IMR-90 (cell line): Measurements from ENCODE around the gene FMN1. TPM values are rescaled to one million over a fixed set of nuclear protein-coding genes. Genes with fewer than 3 reads are reported as not detected.

Experiments
- ATAC-seq: fragments of 200-7000 bp; cut with Tn5 transposase; 2 replicates; pipeline ENCODE4 v1.9.1; 2020; ENCODE audit warnings: low read depth, mild to moderate bottlenecking, moderate library complexity
- BruUV-seq: library from RNA; stranded (reverse); fragments of 400-500 nt; replicated peaks from 2 replicates; lab custom pipeline; 2021; lab: Mats Ljungman, UMichigan
- CTCF ChIA-PET: fragments of 300-600 bp; formaldehyde crosslinking; extraction: SDS; loops from one replicate; lab custom pipeline; 2021; ENCODE audit warnings: antibody characterized with exemption; lab: Yijun Ruan, JAX
- POLR2A ChIA-PET: fragments of 300-600 bp; sonication (Branson Sonifier 250); formaldehyde crosslinking; loops from one replicate; lab custom pipeline; 2022; ENCODE audit warnings: antibody characterized with exemption; ENCODE audit not compliant: unreplicated experiment; lab: Charles Lee
- DNase-seq: peaks from one replicate; pipeline ENCODE4 v3.0.0; 2013
- H2AFZ ChIP-seq: replicated peaks from 2 replicates; pipeline ENCODE3; 2013; ENCODE audit warnings: low read length, mild to moderate bottlenecking; ENCODE audit not compliant: poor library complexity
- H2AK5ac ChIP-seq: 2 replicates; pipeline ENCODE4 v1.6.1; 2013; ENCODE audit warnings: low read depth, low read length, inconsistent platforms
- H2AK9ac ChIP-seq: replicated peaks from 2 replicates; pipeline ENCODE3; 2013; ENCODE audit warnings: mild to moderate bottlenecking, low read depth, low read length, moderate library complexity; ENCODE audit not compliant: poor library complexity
- H2BK120ac ChIP-seq: 2 replicates; pipeline ENCODE4 v1.6.1; 2013; ENCODE audit warnings: low read depth, low read length, inconsistent platforms
- H2BK15ac ChIP-seq: 3 replicates; pipeline ENCODE4 v1.6.1; 2013; ENCODE audit warnings: low read depth, low read length, inconsistent platforms
- H2BK20ac ChIP-seq: 2 replicates; pipeline ENCODE4 v1.6.1; 2013; ENCODE audit warnings: low read depth, mild to moderate bottlenecking, inconsistent platforms, low read length, moderate library complexity
- H2BK5ac ChIP-seq: 2 replicates; pipeline ENCODE4 v1.6.1; 2013; ENCODE audit warnings: mild to moderate bottlenecking, low read depth, low read length, inconsistent platforms; ENCODE audit not compliant: poor library complexity, severe bottlenecking
- H3K14ac ChIP-seq: replicated peaks from 2 replicates; pipeline ENCODE4 v1.6.1; 2013; ENCODE audit warnings: low read depth, low read length, inconsistent platforms
- H3K18ac ChIP-seq: 2 replicates; pipeline ENCODE4 v1.6.1; 2013; ENCODE audit warnings: low read depth, low read length, control low read depth
- H3K23ac ChIP-seq: 2 replicates; pipeline ENCODE4 v1.6.1; 2013; ENCODE audit warnings: low read depth, low read length, inconsistent platforms
- H3K27ac ChIP-seq: 2 replicates; pipeline ENCODE4 v1.5.1; 2013; ENCODE audit warnings: mild to moderate bottlenecking, control low read depth, low read length; ENCODE audit not compliant: insufficient read depth
- H3K27me3 ChIP-seq: 2 replicates; pipeline ENCODE4 v1.6.1; 2013; ENCODE audit warnings: low read length; ENCODE audit not compliant: control insufficient read depth, insufficient read depth
- H3K36me3 ChIP-seq: 2 replicates; pipeline ENCODE4 v1.6.1; 2013; ENCODE audit warnings: low read length, mixed read lengths; ENCODE audit not compliant: control insufficient read depth, insufficient read depth
- H3K4ac ChIP-seq: 2 replicates; pipeline ENCODE4 v1.6.1; 2013; ENCODE audit warnings: low read depth, low read length, inconsistent platforms
- H3K4me1 ChIP-seq: 2 replicates; pipeline ENCODE4 v1.6.1; 2013; ENCODE audit warnings: low read length, mixed read lengths; ENCODE audit not compliant: control insufficient read depth, insufficient read depth
- H3K4me2 ChIP-seq: 2 replicates; pipeline ENCODE4 v1.6.1; 2013; ENCODE audit warnings: low read depth, mild to moderate bottlenecking, control low read depth, low read length, moderate library complexity
- H3K4me3 ChIP-seq: 2 replicates; pipeline ENCODE4 v1.5.1; 2013; ENCODE audit warnings: low read depth, mild to moderate bottlenecking, control low read depth, low read length, moderate library complexity; ENCODE audit not compliant: insufficient read depth
- H3K56ac ChIP-seq: 2 replicates; pipeline ENCODE4 v1.6.1; 2013; ENCODE audit warnings: low read length, inconsistent platforms; ENCODE audit not compliant: insufficient read depth; ENCODE audit errors: extremely low read depth
- H3K79me1 ChIP-seq, 2 experiments: 2 replicates each; pipeline ENCODE4 v1.6.1; 2013; ENCODE audit warnings: low read length in 2 of 2, inconsistent platforms in 1 of 2, low read depth in 1 of 2
- H3K9ac ChIP-seq: 2 replicates; pipeline ENCODE4 v1.6.1; 2013; ENCODE audit warnings: low read depth, low read length, control low read depth
- H3K9me1 ChIP-seq: 2 replicates; pipeline ENCODE4 v1.6.1; 2013; ENCODE audit warnings: low read length, inconsistent platforms; ENCODE audit not compliant: insufficient read depth
- H3K9me3 ChIP-seq: 2 replicates; pipeline ENCODE4 v1.6.1; 2013; ENCODE audit warnings: low read length; ENCODE audit not compliant: control insufficient read depth, insufficient read depth
- H4K20me1 ChIP-seq: 2 replicates; pipeline ENCODE4 v1.6.1; 2013; ENCODE audit warnings: low read length, inconsistent platforms; ENCODE audit not compliant: insufficient read depth
- H4K5ac ChIP-seq: 2 replicates; pipeline ENCODE4 v1.6.1; 2013; ENCODE audit warnings: mild to moderate bottlenecking, low read depth, low read length, control low read depth
- H4K8ac ChIP-seq, 2 experiments: 2 replicates each; pipeline ENCODE4 v1.6.1; 2013; ENCODE audit warnings: low read depth in 2 of 2, low read length in 2 of 2, control low read depth in 1 of 2, inconsistent platforms in 1 of 2
- H4K91ac ChIP-seq: 2 replicates; pipeline ENCODE4 v1.6.1; 2013; ENCODE audit warnings: low read depth, low read length, inconsistent platforms; ENCODE audit not compliant: insufficient read depth
- CHD1 ChIP-seq: IDR thresholded peaks from 2 replicates; pipeline ENCODE4 v1.6.1; 2012; ENCODE audit warnings: low read depth, low read length, improper control_type of control experiment
- RAD21 ChIP-seq: IDR thresholded peaks from 2 replicates; pipeline ENCODE4 v1.6.1; 2012; ENCODE audit warnings: low read length, improper control_type of control experiment
- WGBS, 2 experiments: methylation state at CpG; one replicate each; pipeline versions ENCODE4 v1.1.5 to v1.1.7; 2013; ENCODE audit warnings: missing lambda C conversion rate in 2 of 2; ENCODE audit not compliant: insufficient read length in 1 of 2; ENCODE audit errors: extremely low coverage in 2 of 2; 5-methylcytosine and 5-hydroxymethylcytosine counted together
- dilution Hi-C: fragments of 300-500 bp; cut with HindIII; formaldehyde crosslinking; loops from one replicate; pipeline ENCODE4 v1.14.3; 2018; ENCODE audit warnings: low sequenced_read_pairs; ENCODE audit not compliant: unreplicated experiment
- in situ Hi-C: fragments of 300-500 bp; cut with MboI; formaldehyde crosslinking; loops from 3 replicates; pipeline ENCODE4 v1.14.3; 2019; ENCODE audit warnings: low sequenced_read_pairs, inconsistent platforms, mixed read lengths
- intact Hi-C: fragments of 100-400 bp; cut with micrococcal nuclease; formaldehyde crosslinking; loops from 2 replicates; pipeline ENCODE4 v1.10.0; 2022
- polyA plus RNA-seq, 3 experiments: library from polyadenylated mRNA; depleted of rRNA; stranded (reverse); fragments of >200 nt; gene quantifications; 2 replicates each; pipeline ENCODE4 v1.2.3, GENCODE V29; 2012; ENCODE audit warnings: low replicate concordance in 1 of 3
- total RNA-seq: library from RNA; depleted of rRNA; stranded (reverse); fragments of >200 nt; gene quantifications from 2 replicates; pipeline ENCODE4 v1.2.3, GENCODE V29; 2012

FMN1 gene
- total and polyA plus RNA-seq, 2 of the 4 experiments (the other 2 are of a cell fraction) = 7.3 to 17.6 TPM

- H3K4me3 ChIP-seq = no peak overlapping the region
- H3K79me1 ChIP-seq = peaks cover 9 to 55% of the 10 kb centered on the region in 2 experiments
- H3K4me1 ChIP-seq = peaks cover 3% of the 10 kb centered on the region; the same call in 1 of the 2 replicates
- no peak overlapping the region for H2BK5ac ChIP-seq
- H2AK5ac ChIP-seq = no peak overlapping the region
- H2BK15ac ChIP-seq = no peak overlapping the region
- no CpG with 5 or more reads among the region's 7 CpGs for WGBS, 2 experiments
- H2AFZ ChIP-seq = no peak overlapping the region
- no peak overlapping the region for H4K5ac ChIP-seq
- intact Hi-C loops (no loop called here), dilution Hi-C loops (no loop called here), in situ Hi-C loops (no loop called here)
- no peak overlapping the region for H3K56ac ChIP-seq
- DNase-seq = no peak
- H3K9me3 ChIP-seq = no peaks in the 10 kb centered on the region
- no peak for TF ChIP-seq RAD21
- TF ChIP-seq CHD1 = no peak
- H2BK20ac ChIP-seq = no peak overlapping the region
- peak overlapping the region; percentile 27; the same call in 1 of the 2 replicates for H3K4ac ChIP-seq
- peaks cover 2% of the 10 kb centered on the region for H3K36me3 ChIP-seq
- H4K91ac ChIP-seq = no peak overlapping the region
- H3K23ac ChIP-seq = no peak overlapping the region
- no TSS peak for BruUV-seq
- POLR2A ChIA-PET = no interaction called here
- H3K18ac ChIP-seq = no peak overlapping the region
- H3K9me1 ChIP-seq = peaks cover 12% of the 10 kb centered on the region
- no peak overlapping the region for H2AK9ac ChIP-seq
- no peak overlapping the region for H3K9ac ChIP-seq
- no peak overlapping the region for H3K4me2 ChIP-seq
- no peak overlapping the region for H4K8ac ChIP-seq
- no peak overlapping the region for H2BK120ac ChIP-seq
- CTCF ChIA-PET = no interaction called here
- no peaks in the 10 kb centered on the region for H3K27me3 ChIP-seq
- no peak overlapping the region for H3K27ac ChIP-seq
- H3K14ac ChIP-seq = no peak overlapping the region
- no peak for ATAC-seq
- H4K20me1 ChIP-seq = peaks cover 28% of the 10 kb centered on the region; the same call in 1 of the 2 replicates
Measured at GRCh38 chr15:33076937-33077336, 117.6 kb downstream of the FMN1 start.
